HG03196 (cell line): ENCODE results near the gene CCDC68.

ENCODE experiments used
- ATAC-seq: cut with Tn5 transposase; IDR thresholded peaks from one replicate; pipeline ENCODE4 v1.9.1; 2021; ENCODE audit not compliant: unreplicated experiment

CCDC68 gene

GRCh38 chr18:54961868-54962267, 2.6 kb upstream of the CCDC68 start:
- ATAC-seq = no peak

GRCh38 chr18:54961016-54961423, 1.8 kb upstream of the CCDC68 start:
- no peak for ATAC-seq

GRCh38 chr18:54960197-54960596, 936 bp upstream of the CCDC68 start:
- ATAC-seq = no peak

- no peak for ATAC-seq
Measured at GRCh38 chr18:54957996-54958395, 1.3 kb downstream of the CCDC68 start.

- no peak for ATAC-seq
Measured at GRCh38 chr18:54957296-54957832, 1.9 kb downstream of the CCDC68 start.

GRCh38 chr18:54956506-54956905, 2.8 kb downstream of the CCDC68 start:
- ATAC-seq = no peak

- ATAC-seq = no peak
Measured at GRCh38 chr18:54952026-54952425, 7.2 kb downstream of the CCDC68 start.

- ATAC-seq = no peak
Measured at GRCh38 chr18:54950221-54950620, 9.0 kb downstream of the CCDC68 start.

- no peak for ATAC-seq
Measured at GRCh38 chr18:54949588-54949987, 9.7 kb downstream of the CCDC68 start.

- ATAC-seq = no peak
Measured at GRCh38 chr18:54948350-54948837, 10.9 kb downstream of the CCDC68 start.

- ATAC-seq = no peak
Measured at GRCh38 chr18:54947091-54947490, 12.2 kb downstream of the CCDC68 start.

GRCh38 chr18:54946149-54946581, 13.1 kb downstream of the CCDC68 start:
- peak; percentile 86 for ATAC-seq

GRCh38 chr18:54945576-54946125, 13.6 kb downstream of the CCDC68 start:
- ATAC-seq = no peak

GRCh38 chr18:54942569-54942968, 16.7 kb downstream of the CCDC68 start:
- ATAC-seq = no peak

GRCh38 chr18:54942144-54942543, 17.1 kb downstream of the CCDC68 start:
- no peak for ATAC-seq

GRCh38 chr18:54939361-54939917, 19.8 kb downstream of the CCDC68 start:
- ATAC-seq = no peak

- ATAC-seq = no peak
Measured at GRCh38 chr18:54938506-54938905, 20.8 kb downstream of the CCDC68 start.

- no peak for ATAC-seq
Measured at GRCh38 chr18:54932472-54932871, 26.8 kb downstream of the CCDC68 start.

- ATAC-seq = no peak
Measured at GRCh38 chr18:54931152-54931551, 28.1 kb downstream of the CCDC68 start.

GRCh38 chr18:54928236-54928635, 31.0 kb downstream of the CCDC68 start:
- no peak for ATAC-seq

GRCh38 chr18:54926593-54927325, 32.5 kb downstream of the CCDC68 start:
- ATAC-seq = no peak

GRCh38 chr18:54924948-54925347, 34.3 kb downstream of the CCDC68 start:
- ATAC-seq = no peak
